Smooth muscle cell (in vitro differentiated cells): ENCODE results near the gene G3BP1. TPM values are rescaled to one million over a fixed set of nuclear protein-coding genes. Genes with fewer than 3 reads are reported as not detected.

Source experiments
- DNase-seq: peaks from one replicate; lab custom pipeline; 2025; ENCODE audit not compliant: unreplicated experiment; lab: John Stamatoyannopoulos, UW
- H2AFZ ChIP-seq: fragments of 200-600 bp; sonication (generic); 2 replicates; pipeline ENCODE4 v1.6.0; 2016; ENCODE audit warnings: antibody characterized with exemption, low read depth, mild to moderate bottlenecking
- H3F3A ChIP-seq: fragments of 200-600 bp; sonication (generic); 2 replicates; pipeline ENCODE4 v1.6.0; 2017; ENCODE audit warnings: antibody characterized with exemption, low read depth
- H3K27ac ChIP-seq: fragments of 200-600 bp; sonication (generic); 2 replicates; pipeline ENCODE4 v1.5.1; 2016; ENCODE audit warnings: low read depth, mild to moderate bottlenecking
- H3K27me3 ChIP-seq: fragments of 200-600 bp; sonication (generic); 2 replicates; pipeline ENCODE4 v1.6.1; 2016; ENCODE audit warnings: low read depth, mild to moderate bottlenecking
- H3K36me3 ChIP-seq: fragments of 200-600 bp; sonication (generic); 2 replicates; pipeline ENCODE4 v1.5.1; 2016; ENCODE audit warnings: low read depth
- H3K4me1 ChIP-seq: fragments of 200-600 bp; sonication (generic); 2 replicates; pipeline ENCODE4 v1.5.1; 2016; ENCODE audit warnings: low read depth
- H3K4me2 ChIP-seq: fragments of 200-600 bp; sonication (generic); 2 replicates; pipeline ENCODE4 v1.6.0; 2016; ENCODE audit warnings: mild to moderate bottlenecking
- H3K4me3 ChIP-seq: fragments of 200-600 bp; sonication (generic); 2 replicates; pipeline ENCODE4 v1.5.1; 2016; ENCODE audit warnings: mild to moderate bottlenecking
- H3K79me2 ChIP-seq: fragments of 200-600 bp; sonication (generic); 2 replicates; pipeline ENCODE4 v1.6.0; 2016; ENCODE audit warnings: low read depth, mild to moderate bottlenecking
- H3K9ac ChIP-seq: fragments of 200-600 bp; sonication (generic); 2 replicates; pipeline ENCODE4 v1.6.0; 2016; ENCODE audit warnings: low read depth
- H3K9me3 ChIP-seq: fragments of 200-600 bp; sonication (generic); replicated peaks from 2 replicates; pipeline ENCODE4 v1.5.1; 2016; ENCODE audit warnings: low read depth
- H4K20me1 ChIP-seq: fragments of 200-600 bp; sonication (generic); 2 replicates; pipeline ENCODE4 v1.6.0; 2016; ENCODE audit warnings: low read depth
- CTCF ChIP-seq: fragments of 200-600 bp; sonication (generic); IDR thresholded peaks from 2 replicates; pipeline ENCODE4 v1.5.1; 2017; ENCODE audit warnings: borderline replicate concordance, mild to moderate bottlenecking, antibody characterized with exemption; ENCODE audit not compliant: insufficient read depth, poor library complexity, severe bottlenecking
- WGBS: methylation state at CpG from one replicate; pipeline ENCODE4 v1.1.7; 2016; ENCODE audit warnings: low lambda C conversion rate; 5-methylcytosine and 5-hydroxymethylcytosine counted together
- polyA plus RNA-seq: library from polyadenylated mRNA; unstranded; fragments of >200 nt; fragmentation: Nextera tagmentation; extraction: Ambion mirVana; gene quantifications from 2 replicates; pipeline ENCODE4 v1.2.1, GENCODE V29; 2016
- total RNA-seq: library from RNA; depleted of rRNA; stranded (reverse); fragments of >200 nt; gene quantifications from 2 replicates; pipeline ENCODE4 v1.2.3, GENCODE V29; 2014

G3BP1 gene
- total and polyA plus RNA-seq, 2 experiments from 2014 or later: 69.5 to 96.8 TPM

GRCh38 chr5:151787817-151788216 is 16.1 kb downstream of the G3BP1 start:
- H3K27me3 ChIP-seq: no peaks in the 10 kb centered on the region
- no peak overlapping the region for H3K4me2 ChIP-seq
- H4K20me1 ChIP-seq: peaks cover 100% of the 10 kb centered on the region
- H3K4me1 ChIP-seq: peaks cover 3% of the 10 kb centered on the region
- no peak overlapping the region for H3K9ac ChIP-seq
- no peak for DNase-seq
- H2AFZ ChIP-seq: no peak overlapping the region
- peaks cover 100% of the 10 kb centered on the region for H3K79me2 ChIP-seq
- H3K36me3 ChIP-seq: peaks cover 30% of the 10 kb centered on the region
- no peaks in the 10 kb centered on the region for H3K9me3 ChIP-seq
- no peak for TF ChIP-seq CTCF
- WGBS: 94% methylated on average over 6 of the region's 6 CpGs
- no peaks in the 10 kb centered on the region for H3F3A ChIP-seq
- no peak overlapping the region for H3K27ac ChIP-seq
- no peak overlapping the region for H3K4me3 ChIP-seq

- Histone ChIP-seq H3K9ac (no peak overlapping the region), H3K4me2 (no peak overlapping the region), H3F3A (peaks cover 10% of the 10 kb centered on the region), H3K4me1 (no peaks in the 10 kb centered on the region), H3K27me3 (no peaks in the 10 kb centered on the region), H3K27ac (no peak overlapping the region), H3K4me3 (no peak overlapping the region), H4K20me1 (peaks cover 98% of the 10 kb centered on the region), H3K79me2 (peaks cover 99% of the 10 kb centered on the region), H2AFZ (no peak overlapping the region), H3K9me3 (no peaks in the 10 kb centered on the region), H3K36me3 (peaks cover 59% of the 10 kb centered on the region)
- DNase-seq: no peak
- WGBS: 100% methylated on average over 3 of the region's 3 CpGs
- TF ChIP-seq CTCF: no peak
Observed at GRCh38 chr5:151793358-151793757, 21.6 kb downstream of the G3BP1 start.

- Histone ChIP-seq H3K9ac (no peak overlapping the region), H3K27ac (no peak overlapping the region), H3K4me3 (no peak overlapping the region), H3K4me1 (no peaks in the 10 kb centered on the region), H3K27me3 (no peaks in the 10 kb centered on the region), H3F3A (peaks cover 10% of the 10 kb centered on the region), H3K79me2 (peaks cover 87% of the 10 kb centered on the region), H3K9me3 (no peaks in the 10 kb centered on the region), H3K36me3 (peaks cover 57% of the 10 kb centered on the region), H3K4me2 (no peak overlapping the region), H2AFZ (no peak overlapping the region), H4K20me1 (peaks cover 97% of the 10 kb centered on the region)
- TF ChIP-seq CTCF: no peak
- 100% methylated on average over 1 of the region's 1 CpG for WGBS
- DNase-seq: no peak
Observed at GRCh38 chr5:151795426-151795825, 23.7 kb downstream of the G3BP1 start.

- Histone ChIP-seq H3K4me3 (no peak overlapping the region), H3K4me2 (no peak overlapping the region), H2AFZ (no peak overlapping the region), H3K79me2 (peaks cover 69% of the 10 kb centered on the region), H3K9ac (no peak overlapping the region), H3K27me3 (no peaks in the 10 kb centered on the region), H3K27ac (no peak overlapping the region), H3F3A (peaks cover 15% of the 10 kb centered on the region), H3K36me3 (peaks cover 44% of the 10 kb centered on the region), H3K4me1 (no peaks in the 10 kb centered on the region), H4K20me1 (peaks cover 89% of the 10 kb centered on the region), H3K9me3 (no peaks in the 10 kb centered on the region)
- no peak for DNase-seq
- WGBS: 95% methylated on average over 3 of the region's 3 CpGs
- TF ChIP-seq CTCF: no peak
Observed at GRCh38 chr5:151798674-151799073, 26.9 kb downstream of the G3BP1 start.
